Measurements from ENCODE around the gene MRI1.
"Not testable (repeated sequence)": the region's sequence is repeated elsewhere in the genome, so short reads cannot be mapped to it uniquely, and the experiment has no call there.

MRI1 gene

GRCh38 chr19:13741893-13742292, 22.4 kb upstream of the MRI1 start:
- H3K9me3 ChIP-seq = no peaks in the 10 kb centered on the region; the same call in 1 of the 2 replicates
- no peaks in the 10 kb centered on the region for H3K4me1 ChIP-seq
- H3K36me3 ChIP-seq = no peaks in the 10 kb centered on the region
- no peak for TF ChIP-seq CTCF (IDR thresholded peaks at IDR 0.05; ENCODE audit: low read depth, low read length)
- no peak for DNase-seq
- H3K4me3 ChIP-seq (ENCODE audit: low read depth, low read length) = no peak overlapping the region
- no peaks in the 10 kb centered on the region for H3K27me3 ChIP-seq

GRCh38 chr19:13742756-13743155, 21.6 kb upstream of the MRI1 start:
- TF ChIP-seq CTCF (IDR thresholded peaks at IDR 0.05; ENCODE audit: low read depth, low read length) = no peak
- no peak for DNase-seq
- Histone ChIP-seq H3K36me3 (no peaks in the 10 kb centered on the region), H3K27me3 (no peaks in the 10 kb centered on the region), H3K4me3 (ENCODE audit: low read depth, low read length) (no peak overlapping the region), H3K4me1 (no peaks in the 10 kb centered on the region), H3K9me3 (peaks cover 5% of the 10 kb centered on the region; the same call in 1 of the 2 replicates)

- H3K4me1 ChIP-seq = no peaks in the 10 kb centered on the region
- H3K4me3 ChIP-seq (ENCODE audit: low read depth, low read length) = no peak overlapping the region
- DNase-seq = no peak
- no peaks in the 10 kb centered on the region for H3K27me3 ChIP-seq
- no peak for TF ChIP-seq CTCF (IDR thresholded peaks at IDR 0.05; ENCODE audit: low read depth, low read length)
- no peaks in the 10 kb centered on the region for H3K36me3 ChIP-seq
- peaks cover 5% of the 10 kb centered on the region; the same call in 1 of the 2 replicates for H3K9me3 ChIP-seq
These were observed 20.1 kb upstream of the MRI1 start for GRCh38 chr19:13744174-13744573.

GRCh38 chr19:13747098-13747453, 17.2 kb upstream of the MRI1 start:
- Histone ChIP-seq H3K36me3 (no peaks in the 10 kb centered on the region), H3K4me1 (no peaks in the 10 kb centered on the region), H3K4me3 (ENCODE audit: low read depth, low read length) (peak overlapping the region; percentile 26; the same call in 1 of the 2 replicates), H3K9me3 (peaks cover 5% of the 10 kb centered on the region; the same call in 1 of the 2 replicates), H3K27me3 (no peaks in the 10 kb centered on the region)
- no peak for DNase-seq
- TF ChIP-seq CTCF (IDR thresholded peaks at IDR 0.05; ENCODE audit: low read depth, low read length) = no peak

- Histone ChIP-seq H3K27me3 (no peaks in the 10 kb centered on the region), H3K36me3 (no peaks in the 10 kb centered on the region; the same call in 1 of the 2 replicates), H3K4me1 (no peaks in the 10 kb centered on the region), H3K9me3 (peaks cover 5% of the 10 kb centered on the region; the same call in 1 of the 2 replicates), H3K4me3 (ENCODE audit: low read depth, low read length) (peak overlapping the region; percentile 96)
- no peak for TF ChIP-seq CTCF (IDR thresholded peaks at IDR 0.05; ENCODE audit: low read depth, low read length)
- no peak for DNase-seq
These were observed 16.0 kb upstream of the MRI1 start for GRCh38 chr19:13748169-13748828.

GRCh38 chr19:13751436-13751835, 12.9 kb upstream of the MRI1 start:
- Histone ChIP-seq H3K36me3 (peaks cover 21% of the 10 kb centered on the region), H3K27me3 (no peaks in the 10 kb centered on the region), H3K9me3 (peaks cover 5% of the 10 kb centered on the region; the same call in 1 of the 2 replicates), H3K4me3 (ENCODE audit: low read depth, low read length) (no peak overlapping the region), H3K4me1 (no peaks in the 10 kb centered on the region)
- DNase-seq = no peak
- no peak for TF ChIP-seq CTCF (IDR thresholded peaks at IDR 0.05; ENCODE audit: low read depth, low read length)

GRCh38 chr19:13753622-13754021, 10.7 kb upstream of the MRI1 start:
- DNase-seq; H3K4me3 ChIP-seq (ENCODE audit: low read depth, low read length); H3K27me3 ChIP-seq; H3K4me1 ChIP-seq; H3K9me3 ChIP-seq: not testable (repeated sequence)
- peaks cover 32% of the 10 kb centered on the region for H3K36me3 ChIP-seq

Data from BE2C (cell line).